Parathyroid adenoma (tissue), 2 donors: ENCODE data around the gene ZNF500.

ENCODE experiments used
- H2AFZ ChIP-seq: fragments of 300-600 bp; sonication (generic); one replicate; pipeline ENCODE4 v1.7.0; 2017; ENCODE audit warnings: antibody characterized with exemption, mild to moderate bottlenecking
- H3K27ac ChIP-seq: fragments of 300-600 bp; sonication (generic); one replicate; pipeline ENCODE4 v1.7.0; 2017
- H3K27me3 ChIP-seq: fragments of 300-600 bp; sonication (generic); one replicate; pipeline ENCODE4 v1.7.0; 2017; ENCODE audit warnings: low read length; ENCODE audit not compliant: control insufficient read depth, insufficient read depth
- H3K36me3 ChIP-seq: fragments of 300-600 bp; sonication (generic); one replicate; pipeline ENCODE4 v1.7.0; 2017; ENCODE audit warnings: low read length; ENCODE audit not compliant: control insufficient read depth, insufficient read depth
- H3K4me1 ChIP-seq: fragments of 300-600 bp; sonication (generic); one replicate; pipeline ENCODE4 v1.7.0; 2017; ENCODE audit warnings: control low read depth
- H3K4me2 ChIP-seq: fragments of 300-600 bp; sonication (generic); one replicate; pipeline ENCODE4 v1.7.0; 2017; ENCODE audit warnings: low read length
- H3K4me3 ChIP-seq: fragments of 300-600 bp; sonication (generic); one replicate; pipeline ENCODE4 v1.7.0; 2017; ENCODE audit warnings: low read depth, low read length
- H3K79me2 ChIP-seq: fragments of 300-600 bp; sonication (generic); one replicate; pipeline ENCODE4 v1.7.0; 2017; ENCODE audit warnings: control low read depth
- H3K9ac ChIP-seq: fragments of 300-600 bp; sonication (generic); one replicate; pipeline ENCODE4 v1.7.0; 2017; ENCODE audit warnings: mild to moderate bottlenecking
- H3K9me3 ChIP-seq: fragments of 300-600 bp; sonication (generic); one replicate; pipeline ENCODE4 v1.7.0; 2017; ENCODE audit warnings: low read length; ENCODE audit not compliant: control insufficient read depth
- CTCF ChIP-seq: fragments of 300-600 bp; sonication (generic); IDR thresholded peaks from one replicate; pipeline ENCODE4 v1.7.0; 2017; ENCODE audit warnings: antibody characterized with exemption, mild to moderate bottlenecking
- donor health status: primary hyperparathyroidism.

ZNF500 gene

GRCh38 chr16:4734730-4735535, 32.0 kb downstream of the ZNF500 start:
- Histone ChIP-seq H3K9ac (no peak overlapping the region), H3K4me1 (peaks cover 6% of the 10 kb centered on the region), H3K4me3 (peak overlapping the region; percentile 100), H3K27ac (peak overlapping the region; percentile 42), H3K4me2 (peak overlapping the region; percentile 100), H3K27me3 (no peaks in the 10 kb centered on the region), H3K79me2 (no peaks in the 10 kb centered on the region), H3K36me3 (no peaks in the 10 kb centered on the region), H3K9me3 (no peaks in the 10 kb centered on the region), H2AFZ (peak overlapping the region; percentile 58)
- no peak for TF ChIP-seq CTCF

GRCh38 chr16:4734063-4734729, 32.8 kb downstream of the ZNF500 start, which contains the start of the genes ANKS3 and DNAAF8:
Gene ANKS3, minus strand, starts transcription at chr16:4734271. Its CDS starts 4,122 bp downstream, at chr16:4730149.
Gene DNAAF8, plus strand, starts transcription at chr16:4734537. Its CDS starts 1,978 bp downstream, at chr16:4736515.
- Histone ChIP-seq H2AFZ (peak within 1 kb of the TSS; percentile 58), H3K36me3 (no peaks in the 10 kb centered on the region), H3K4me2 (peak within 1 kb of the TSS; percentile 100), H3K27me3 (no peaks in the 10 kb centered on the region), H3K79me2 (no peaks in the 10 kb centered on the region), H3K4me1 (peaks cover 6% of the 10 kb centered on the region), H3K9me3 (no peaks in the 10 kb centered on the region), H3K4me3 (peak within 1 kb of the TSS; percentile 100), H3K27ac (peak within 1 kb of the TSS; percentile 42), H3K9ac (no peak within 1 kb of the TSS)
- no peak for TF ChIP-seq CTCF

- H3K27me3 ChIP-seq, result no peaks in the 10 kb centered on the region
- H3K9me3 ChIP-seq, result no peaks in the 10 kb centered on the region
- H3K4me1 ChIP-seq, result peaks cover 6% of the 10 kb centered on the region
- peak overlapping the region; percentile 42 for H3K27ac ChIP-seq
- H3K4me2 ChIP-seq, result peak overlapping the region; percentile 100
- no peak overlapping the region for H3K9ac ChIP-seq
- H2AFZ ChIP-seq, result peak overlapping the region; percentile 58
- H3K4me3 ChIP-seq, result peak overlapping the region; percentile 100
- no peaks in the 10 kb centered on the region for H3K79me2 ChIP-seq
- no peaks in the 10 kb centered on the region for H3K36me3 ChIP-seq
- TF ChIP-seq CTCF, result no peak
Observed at GRCh38 chr16:4733747-4734062, 33.3 kb downstream of the ZNF500 start.

- peak overlapping the region; percentile 58 for H2AFZ ChIP-seq
- H3K4me3 ChIP-seq, result peak overlapping the region; percentile 100
- no peaks in the 10 kb centered on the region for H3K27me3 ChIP-seq
- no peaks in the 10 kb centered on the region for H3K9me3 ChIP-seq
- H3K4me2 ChIP-seq, result peak overlapping the region; percentile 100
- no peak for TF ChIP-seq CTCF
- peak overlapping the region; percentile 42 for H3K27ac ChIP-seq
- no peaks in the 10 kb centered on the region for H3K79me2 ChIP-seq
- H3K36me3 ChIP-seq, result no peaks in the 10 kb centered on the region
- no peak overlapping the region for H3K9ac ChIP-seq
- peaks cover 6% of the 10 kb centered on the region for H3K4me1 ChIP-seq
Observed at GRCh38 chr16:4733211-4733742, 33.7 kb downstream of the ZNF500 start.
